Endothelial cell of umbilical vein (primary cell): ENCODE data around the gene NCOA7. TPM values are rescaled to one million over a fixed set of nuclear protein-coding genes. Genes with fewer than 3 reads are reported as not detected.

Source experiments
- BruUV-seq: library from RNA; stranded (reverse); fragments of 400-500 nt; replicated peaks from 2 replicates; lab custom pipeline; 2021; lab: Mats Ljungman, UMichigan
- CTCF ChIA-PET: fragments of 300-600, 350-600 bp; sonication (Branson Sonifier 250); formaldehyde crosslinking; loops from one replicate; lab custom pipeline; 2021; ENCODE audit warnings: antibody characterized with exemption, inconsistent platforms; lab: Charles Lee
- POLR2A ChIA-PET: fragments of 300-600, 350-600 bp; sonication (Branson Sonifier 250); formaldehyde crosslinking; loops from one replicate; lab custom pipeline; 2021; ENCODE audit warnings: antibody characterized with exemption, inconsistent platforms; lab: Charles Lee
- DNase-seq: peaks from one replicate; pipeline ENCODE4 v3.0.0-alpha.2; 2011; ENCODE audit warnings: low read depth, low spot score
- FAIRE-seq: peaks from 2 replicates; lab custom pipeline; 2011; peaks lifted over from hg19 to GRCh38; lab: Jason Lieb, UNC
- H2AFZ ChIP-seq: 2 replicates; pipeline ENCODE4 v1.6.0; 2012; ENCODE audit warnings: low read depth, low read length, control low read depth, inconsistent platforms
- H3K27ac ChIP-seq: 2 replicates; pipeline ENCODE4 v1.5.1; 2011; ENCODE audit warnings: low read depth, mild to moderate bottlenecking, control low read depth, low read length, moderate library complexity; ENCODE audit not compliant: insufficient read depth
- H3K27me3 ChIP-seq, 2 experiments: 2 replicates each; pipeline versions ENCODE4 v1.6.0 to v1.6.1; 2011; ENCODE audit warnings: low read length in 2 of 2, mixed read lengths in 1 of 2; ENCODE audit not compliant: control insufficient read depth in 2 of 2, insufficient read depth in 2 of 2
- H3K36me3 ChIP-seq, 2 experiments: 2 replicates in 1 of 2; 3 replicates in 1 of 2; pipeline ENCODE4 v1.5.1; 2011; ENCODE audit warnings: low read length in 2 of 2, mild to moderate bottlenecking in 1 of 2, moderate library complexity in 1 of 2; ENCODE audit not compliant: control insufficient read depth in 2 of 2, insufficient read depth in 2 of 2; ENCODE audit errors: extremely low read depth in 1 of 2
- H3K4me1 ChIP-seq: 3 replicates; pipeline ENCODE4 v1.5.1; 2011; ENCODE audit warnings: mild to moderate bottlenecking, low read length; ENCODE audit not compliant: control insufficient read depth, insufficient read depth; ENCODE audit errors: extremely low read depth
- H3K4me2 ChIP-seq: 2 replicates; pipeline ENCODE4 v1.6.1; 2011; ENCODE audit warnings: low read length, control low read depth, mixed read lengths; ENCODE audit not compliant: insufficient read depth
- H3K4me3 ChIP-seq, 3 experiments: fragments of 200-600 bp in 1 of 3; sonication (generic), shearing (Covaris generic) in 1 of 3; replicated peaks in 1 of 3; 2 replicates each; pipeline ENCODE4 v1.5.1; 2011 to 2016; ENCODE audit warnings: control low read depth in 3 of 3, low read length in 3 of 3, mild to moderate bottlenecking in 2 of 3, inconsistent platforms in 1 of 3, low read depth in 1 of 3, moderate library complexity in 1 of 3; ENCODE audit not compliant: insufficient read depth in 1 of 3
- H3K79me2 ChIP-seq: 2 replicates; pipeline ENCODE4 v1.6.0; 2012; ENCODE audit warnings: low read length, inconsistent platforms; ENCODE audit not compliant: control insufficient read depth, insufficient read depth
- H3K9ac ChIP-seq: replicated peaks from 2 replicates; pipeline ENCODE3; 2011; ENCODE audit warnings: low read length, control low read depth; ENCODE audit not compliant: insufficient read depth; ENCODE audit errors: extremely low read depth
- H3K9me1 ChIP-seq: replicated peaks from 3 replicates; pipeline ENCODE4 v1.6.0; 2011; ENCODE audit warnings: mild to moderate bottlenecking, low read length; ENCODE audit not compliant: control insufficient read depth, insufficient read depth; ENCODE audit errors: extremely low read depth
- H3K9me3 ChIP-seq: replicated peaks from 2 replicates; pipeline ENCODE4 v1.5.1; 2012; ENCODE audit warnings: low read length, inconsistent platforms; ENCODE audit not compliant: control insufficient read depth, insufficient read depth
- H4K20me1 ChIP-seq: replicated peaks from 2 replicates; pipeline ENCODE3; 2011; ENCODE audit warnings: mild to moderate bottlenecking, low read length; ENCODE audit not compliant: control insufficient read depth, insufficient read depth; ENCODE audit errors: extremely low read depth
- FOS ChIP-seq: IDR thresholded peaks from 2 replicates; pipeline ENCODE4 v1.6.1; 2011; ENCODE audit warnings: mild to moderate bottlenecking, low read length, moderate library complexity, borderline replicate concordance; ENCODE audit not compliant: insufficient read depth
- GATA2 ChIP-seq: IDR thresholded peaks from 2 replicates; pipeline ENCODE4 v1.7.0; 2011; ENCODE audit warnings: low read depth, mild to moderate bottlenecking, moderate library complexity, mixed read lengths, low read length; ENCODE audit not compliant: insufficient read length, insufficient read depth
- JUN ChIP-seq: IDR thresholded peaks from 2 replicates; pipeline ENCODE4 v1.6.1; 2011; ENCODE audit warnings: borderline replicate concordance, low read depth; ENCODE audit not compliant: insufficient read length, insufficient read depth
- POLR2A ChIP-seq: IDR thresholded peaks from 2 replicates; pipeline ENCODE4 v1.6.1; 2012; ENCODE audit warnings: low read depth, mild to moderate bottlenecking, control low read depth, low read length
- POLR2AphosphoS5 ChIP-seq: IDR thresholded peaks from 2 replicates; pipeline ENCODE4 v1.6.1; 2012; ENCODE audit warnings: low read depth, mild to moderate bottlenecking, control low read depth, low read length, moderate library complexity; ENCODE audit not compliant: insufficient read depth
- dilution Hi-C: fragments of 300-500 bp; cut with MboI; formaldehyde crosslinking; loops from one replicate; pipeline ENCODE4 v1.15.0; 2019; ENCODE audit warnings: low sequenced_read_pairs; ENCODE audit not compliant: extremely low pct_ligation_motif_present
- intact Hi-C: fragments of 100-400 bp; cut with micrococcal nuclease; formaldehyde crosslinking; loops from one replicate; pipeline ENCODE4 v1.10.0; 2022
- polyA plus RNA-seq, 4 experiments: library from polyadenylated mRNA; depleted of rRNA in 3 of 4; stranded (reverse) in 3 of 4; unstranded in 1 of 4; fragments of >200 nt; gene quantifications; 2 replicates each; pipeline versions ENCODE4 v1.2.1 to v1.2.3, GENCODE V29; 2011 to 2012; ENCODE audit warnings: missing spikeins in 1 of 4
- total RNA-seq: library from RNA; stranded (reverse); gene quantifications from 2 replicates; pipeline ENCODE4 v1.2.3, GENCODE V29; 2021
- TF ChIP-seq, protein P1 (sequence below): IDR thresholded peaks from 2 replicates; pipeline ENCODE4 v1.6.1; 2011; ENCODE audit not compliant: insufficient read depth, insufficient read length
- TF ChIP-seq, protein P2 (sequence below), 2 donors: IDR thresholded peaks; 1 replicate in 1 of 2; 2 replicates in 1 of 2; pipeline ENCODE4 v1.5.1; 2011; ENCODE audit warnings: low read length in 2 of 2, mild to moderate bottlenecking in 2 of 2, moderate library complexity in 2 of 2, control low read depth in 1 of 2, inconsistent platforms in 1 of 2, low read depth in 1 of 2; ENCODE audit not compliant: insufficient read depth in 1 of 2; ENCODE audit errors: extremely low read depth in 1 of 2

Gene NCOA7
- total and polyA plus RNA-seq, 2 donors (not counting 3 experiments of a cell fraction or from before 2014, with no cell fraction given) = 27.7 to 71.2 TPM

DNA sequence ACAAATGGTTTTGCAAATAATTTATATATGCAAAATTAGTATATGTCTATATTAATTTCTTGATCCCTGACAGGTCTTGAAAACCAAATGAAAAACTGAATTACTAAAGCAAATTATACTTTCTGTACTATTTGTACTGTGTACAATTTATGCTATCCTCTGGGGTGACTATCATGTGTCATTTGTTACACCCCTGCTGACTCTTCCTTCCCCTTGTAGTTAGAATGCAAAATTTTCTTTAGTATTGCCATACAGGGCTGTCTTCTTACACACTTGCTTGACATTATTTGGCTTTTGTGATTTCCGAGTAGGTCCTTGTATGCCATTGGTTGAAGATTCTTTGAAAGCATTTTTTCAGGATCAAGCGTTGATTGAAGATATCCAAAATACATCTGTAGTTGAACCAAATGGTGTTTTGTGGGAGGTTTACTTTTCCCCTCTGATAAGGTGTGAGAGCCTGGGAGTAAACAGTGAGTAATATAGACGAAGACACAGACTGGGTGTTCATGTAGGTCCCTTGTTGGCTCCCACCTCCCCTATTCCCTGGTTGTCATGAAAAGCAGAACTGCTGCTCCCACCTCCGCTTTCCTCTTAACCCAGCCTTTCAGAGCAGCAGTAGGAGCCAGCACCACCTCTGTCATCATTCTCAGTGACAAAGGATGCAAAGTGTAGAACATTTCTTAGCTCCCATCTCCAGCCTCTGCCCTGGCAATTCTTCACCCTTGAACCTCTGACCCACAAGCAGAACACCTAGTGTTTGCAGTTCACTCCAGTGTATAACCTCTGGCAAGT, 29.0 kb downstream of the NCOA7 start:
- Histone ChIP-seq H3K27me3 (no peaks in the 10 kb centered on the region), H3K4me1 (peaks cover 62% of the 10 kb centered on the region), H2AFZ (no peak overlapping the region), H3K4me3 (no peak overlapping the region), H4K20me1 (no peaks in the 10 kb centered on the region), H3K79me2 (peaks cover 12% of the 10 kb centered on the region), H3K9me3 (no peaks in the 10 kb centered on the region), H3K4me2 (no peak overlapping the region), H3K36me3 (peaks cover 2 to 4% of the 10 kb centered on the region in 2 experiments), H3K9me1 (no peaks in the 10 kb centered on the region), H3K9ac (no peak overlapping the region), H3K27ac (no peak overlapping the region)
- DNase-seq (no peak), FAIRE-seq (no peak)
- no peak for TF ChIP-seq POLR2AphosphoS5
- no peak for TF ChIP-seq FOS
- no peak for TF ChIP-seq JUN
- intact Hi-C loops (no loop called here), dilution Hi-C loops (no loop called here)
- CTCF ChIA-PET = interaction anchor here (1.4 to 2.1 kb wide), 2 partner anchors 20 to 28 kb away, joined by 4 to 5 read pairs; no protein-coding TSS in a partner anchor
- no TSS peak for BruUV-seq
- POLR2A ChIA-PET = no interaction called here

DNA sequence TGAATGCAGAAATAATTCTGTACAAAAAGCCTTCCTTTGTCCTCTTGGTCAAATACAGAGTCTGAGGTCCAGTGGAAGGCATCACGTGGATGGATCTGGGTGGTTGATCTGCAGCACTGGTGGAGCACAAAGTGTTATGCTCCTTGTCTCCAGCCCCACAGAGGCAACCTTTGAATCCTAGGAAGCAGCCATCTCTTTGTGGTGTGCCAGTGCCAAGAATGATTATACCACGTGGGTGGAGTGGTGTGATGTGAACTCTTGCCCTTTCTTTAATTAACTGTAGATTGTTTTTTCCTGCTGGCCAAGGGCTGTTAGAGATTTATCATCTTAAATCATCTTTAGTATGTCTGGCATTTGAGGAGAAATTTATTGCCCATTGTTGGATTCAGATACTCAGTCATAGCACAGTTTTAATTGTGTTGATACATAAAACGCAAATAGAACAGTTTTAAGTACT, 31.1 kb downstream of the NCOA7 start:
- DNase-seq = peak; percentile 99

More for the DNA sequence above, 31.1 kb downstream of the NCOA7 start:
- Histone ChIP-seq H3K36me3 (peaks cover 2 to 4% of the 10 kb centered on the region in 2 experiments), H3K4me1 (peaks cover 49% of the 10 kb centered on the region), H3K27me3 (no peaks in the 10 kb centered on the region), H3K4me2 (peak overlapping the region; percentile 28), H3K9me3 (no peaks in the 10 kb centered on the region), H3K79me2 (peaks cover 9% of the 10 kb centered on the region), H3K9ac (peak overlapping the region; percentile 63), H3K4me3 (no peak overlapping the region), H2AFZ (no peak overlapping the region), H4K20me1 (no peaks in the 10 kb centered on the region), H3K9me1 (no peaks in the 10 kb centered on the region), H3K27ac (peak overlapping the region; percentile 81)
- CTCF ChIA-PET = interaction anchor here (1.0 to 1.4 kb wide), 3 partner anchors 13 to 134 kb away, joined by 3 to 4 read pairs (median 3); partner anchors contain the start of gene HINT3
- intact Hi-C loops = loop anchor here (1.0 kb wide), 4 partner anchors 10 to 31 kb away; no protein-coding TSS in a partner anchor
- no TSS peak for BruUV-seq
- TF ChIP-seq, protein P1, sequence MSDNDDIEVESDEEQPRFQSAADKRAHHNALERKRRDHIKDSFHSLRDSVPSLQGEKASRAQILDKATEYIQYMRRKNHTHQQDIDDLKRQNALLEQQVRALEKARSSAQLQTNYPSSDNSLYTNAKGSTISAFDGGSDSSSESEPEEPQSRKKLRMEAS = peak; percentile 93
- TF ChIP-seq POLR2AphosphoS5 (peak; percentile 62), JUN (peak; percentile 65), GATA2 (peak; percentile 73), POLR2A (peak; percentile 61)
- TF ChIP-seq, protein P2, sequence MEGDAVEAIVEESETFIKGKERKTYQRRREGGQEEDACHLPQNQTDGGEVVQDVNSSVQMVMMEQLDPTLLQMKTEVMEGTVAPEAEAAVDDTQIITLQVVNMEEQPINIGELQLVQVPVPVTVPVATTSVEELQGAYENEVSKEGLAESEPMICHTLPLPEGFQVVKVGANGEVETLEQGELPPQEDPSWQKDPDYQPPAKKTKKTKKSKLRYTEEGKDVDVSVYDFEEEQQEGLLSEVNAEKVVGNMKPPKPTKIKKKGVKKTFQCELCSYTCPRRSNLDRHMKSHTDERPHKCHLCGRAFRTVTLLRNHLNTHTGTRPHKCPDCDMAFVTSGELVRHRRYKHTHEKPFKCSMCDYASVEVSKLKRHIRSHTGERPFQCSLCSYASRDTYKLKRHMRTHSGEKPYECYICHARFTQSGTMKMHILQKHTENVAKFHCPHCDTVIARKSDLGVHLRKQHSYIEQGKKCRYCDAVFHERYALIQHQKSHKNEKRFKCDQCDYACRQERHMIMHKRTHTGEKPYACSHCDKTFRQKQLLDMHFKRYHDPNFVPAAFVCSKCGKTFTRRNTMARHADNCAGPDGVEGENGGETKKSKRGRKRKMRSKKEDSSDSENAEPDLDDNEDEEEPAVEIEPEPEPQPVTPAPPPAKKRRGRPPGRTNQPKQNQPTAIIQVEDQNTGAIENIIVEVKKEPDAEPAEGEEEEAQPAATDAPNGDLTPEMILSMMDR (IDR thresholded peaks at IDR 0.05; ENCODE audit: extremely low read depth in 1 of 2, insufficient read depth in 1 of 2, low read depth in 1 of 2, low read length in 2 of 2) = no peak
- dilution Hi-C loops = no loop called here
- FAIRE-seq = peak; percentile 95
- POLR2A ChIA-PET = no interaction called here
